ENCODE data around the gene ANKAR.

GRCh38 chr2:189638301-189639006, 36.0 kb upstream of the ANKAR start:
- TF ChIP-seq, protein P1, sequence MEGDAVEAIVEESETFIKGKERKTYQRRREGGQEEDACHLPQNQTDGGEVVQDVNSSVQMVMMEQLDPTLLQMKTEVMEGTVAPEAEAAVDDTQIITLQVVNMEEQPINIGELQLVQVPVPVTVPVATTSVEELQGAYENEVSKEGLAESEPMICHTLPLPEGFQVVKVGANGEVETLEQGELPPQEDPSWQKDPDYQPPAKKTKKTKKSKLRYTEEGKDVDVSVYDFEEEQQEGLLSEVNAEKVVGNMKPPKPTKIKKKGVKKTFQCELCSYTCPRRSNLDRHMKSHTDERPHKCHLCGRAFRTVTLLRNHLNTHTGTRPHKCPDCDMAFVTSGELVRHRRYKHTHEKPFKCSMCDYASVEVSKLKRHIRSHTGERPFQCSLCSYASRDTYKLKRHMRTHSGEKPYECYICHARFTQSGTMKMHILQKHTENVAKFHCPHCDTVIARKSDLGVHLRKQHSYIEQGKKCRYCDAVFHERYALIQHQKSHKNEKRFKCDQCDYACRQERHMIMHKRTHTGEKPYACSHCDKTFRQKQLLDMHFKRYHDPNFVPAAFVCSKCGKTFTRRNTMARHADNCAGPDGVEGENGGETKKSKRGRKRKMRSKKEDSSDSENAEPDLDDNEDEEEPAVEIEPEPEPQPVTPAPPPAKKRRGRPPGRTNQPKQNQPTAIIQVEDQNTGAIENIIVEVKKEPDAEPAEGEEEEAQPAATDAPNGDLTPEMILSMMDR (IDR thresholded peaks at IDR 0.05; ENCODE audit: low read length): no peak
- no peak for TF ChIP-seq EZH2 (IDR thresholded peaks at IDR 0.05; ENCODE audit: borderline replicate concordance, low read length)
